Colon (tissue), 2 donors: ENCODE data around the gene ARHGAP22.

Experiments used
- FAIRE-seq: peaks from 2 replicates; lab custom pipeline; 2012; peaks lifted over from hg19 to GRCh38; lab: Jason Lieb, UNC
- donor health status: control.
- donor health status: control.

ARHGAP22 gene

GRCh38 chr10:48582970-48583369 lies 21.9 kb downstream of the ARHGAP22 start:
- no peak for FAIRE-seq

DNA sequence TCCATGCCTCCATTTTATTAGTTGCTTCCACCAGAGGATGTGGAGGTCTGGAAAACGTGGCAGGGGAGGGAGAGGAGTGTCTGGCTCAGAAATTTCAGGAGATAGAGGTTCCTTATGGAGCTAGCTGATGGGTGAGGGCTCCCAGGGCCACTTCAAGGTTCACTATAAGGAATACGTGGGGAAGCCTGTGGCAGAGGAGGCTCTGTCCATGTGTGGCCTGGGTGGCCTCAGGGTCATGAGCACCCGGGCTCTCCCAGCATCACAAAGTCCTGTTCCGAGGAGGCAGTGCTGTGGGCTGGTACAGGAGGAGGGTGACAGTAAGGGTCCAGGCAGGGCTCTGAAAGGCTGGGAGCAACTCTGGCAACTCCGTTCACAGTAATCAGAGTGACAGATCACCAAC lies 24.6 kb downstream of the ARHGAP22 start:
- no peak for FAIRE-seq

GRCh38 chr10:48579251-48579960 lies 25.5 kb downstream of the ARHGAP22 start:
- FAIRE-seq = no peak

GRCh38 chr10:48577158-48577557 lies 27.7 kb downstream of the ARHGAP22 start:
- no peak for FAIRE-seq

DNA sequence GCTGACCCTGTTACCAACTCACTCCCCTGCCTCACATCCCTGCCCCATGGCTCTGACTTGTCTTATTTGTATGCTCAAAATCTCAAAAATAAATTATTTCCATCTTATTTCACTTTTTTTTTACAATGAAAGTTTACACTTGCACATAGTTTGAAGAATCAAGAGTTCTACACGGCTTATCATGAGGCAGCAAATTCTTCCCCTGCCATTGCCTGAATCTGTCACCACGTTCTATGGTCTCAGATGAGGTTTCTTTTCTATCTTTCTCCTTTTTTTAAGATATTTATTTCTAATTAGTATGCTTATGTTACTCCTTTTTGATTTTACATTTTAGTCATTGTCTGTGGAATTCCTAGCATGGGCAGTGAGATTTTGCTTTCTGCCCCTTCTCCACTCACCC lies 28.4 kb downstream of the ARHGAP22 start:
- FAIRE-seq = no peak

DNA sequence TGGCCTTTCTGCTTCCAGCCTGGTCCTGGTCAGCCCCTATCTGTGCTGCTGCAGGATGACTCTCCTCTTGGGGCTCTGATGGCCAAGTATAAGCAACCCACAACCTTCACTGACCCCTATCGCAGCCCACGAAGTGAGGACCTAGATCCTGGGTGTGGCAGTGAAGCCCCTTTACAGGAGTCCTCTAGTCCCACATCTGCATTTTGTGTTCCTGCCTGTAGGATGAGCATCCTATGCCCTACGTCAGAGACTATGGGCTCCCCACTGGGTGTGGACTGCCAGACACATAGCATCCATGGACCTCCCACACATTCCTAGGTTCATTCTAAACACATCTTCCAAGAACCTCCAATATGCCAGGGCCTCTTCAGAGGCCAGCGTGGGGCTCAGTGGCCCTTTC lies 29.0 kb downstream of the ARHGAP22 start:
- no peak for FAIRE-seq

DNA sequence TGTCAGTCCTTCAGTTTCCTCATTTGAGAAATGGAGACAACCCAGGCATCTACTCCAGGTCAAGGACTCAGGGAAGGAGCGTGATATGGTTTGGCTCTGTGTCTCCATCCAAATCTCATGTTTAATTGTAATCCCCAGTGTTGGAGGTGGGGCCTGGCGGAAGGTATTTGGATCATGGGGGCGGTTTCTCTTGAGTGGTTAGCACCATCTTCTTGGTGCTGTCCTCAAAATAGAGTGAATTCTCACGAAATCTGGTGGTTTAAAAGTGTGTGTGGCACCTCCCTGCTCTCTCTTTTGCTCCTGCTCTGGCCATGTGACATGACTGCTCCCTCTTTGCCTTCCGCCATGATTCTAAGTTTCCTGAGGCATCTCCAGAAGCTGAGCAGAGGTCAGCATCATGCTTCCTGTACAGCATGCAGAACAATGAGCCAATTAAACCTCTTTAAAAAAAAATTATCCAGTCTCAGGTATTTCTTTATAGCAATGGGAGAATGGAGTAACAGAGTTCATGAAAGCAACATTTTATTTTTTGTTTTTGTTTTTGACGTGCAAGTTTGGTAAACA lies 30.0 kb downstream of the ARHGAP22 start:
- no peak for FAIRE-seq

DNA sequence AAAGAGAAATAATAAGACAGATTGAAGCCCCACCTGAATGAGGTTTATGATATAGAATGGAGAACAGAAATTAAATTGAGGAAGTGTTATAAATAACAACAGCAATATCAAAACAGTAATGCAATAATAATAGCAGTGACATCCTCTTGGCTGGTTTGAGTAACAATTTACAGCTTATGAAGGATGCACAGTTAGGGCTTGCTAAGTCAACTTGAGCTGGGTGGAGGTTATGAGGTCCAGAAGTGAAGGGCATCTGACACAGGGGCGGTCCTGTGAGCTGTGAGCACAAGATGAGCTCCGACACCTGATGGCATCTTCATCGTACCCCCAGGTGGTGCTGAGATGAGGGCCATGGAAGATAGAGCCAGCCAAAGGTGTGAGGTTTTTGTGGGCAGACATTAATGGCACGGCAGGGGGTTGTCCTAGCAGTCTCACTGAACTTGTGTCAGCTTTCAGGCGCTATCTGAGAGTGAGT lies 30.5 kb downstream of the ARHGAP22 start:
- no peak for FAIRE-seq

DNA sequence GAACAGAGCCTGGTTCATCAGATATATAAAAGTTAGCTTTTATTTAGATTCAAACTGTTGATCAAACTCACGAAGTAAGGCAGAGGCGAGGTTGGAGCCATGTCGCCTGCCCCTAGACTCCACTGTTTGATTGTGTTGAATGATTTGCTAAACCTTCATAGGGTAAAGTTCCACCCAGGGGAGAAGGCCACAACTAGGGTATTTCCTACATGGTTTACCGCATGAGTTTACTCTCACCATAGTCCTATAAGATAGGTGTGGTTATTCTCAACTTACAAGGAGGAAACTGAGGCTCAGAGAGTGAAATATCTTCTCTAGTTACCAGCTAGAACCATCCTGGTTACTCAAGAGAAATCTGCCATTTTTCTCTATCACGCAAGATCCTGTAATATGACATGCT lies 31.8 kb downstream of the ARHGAP22 start:
- no peak for FAIRE-seq

DNA sequence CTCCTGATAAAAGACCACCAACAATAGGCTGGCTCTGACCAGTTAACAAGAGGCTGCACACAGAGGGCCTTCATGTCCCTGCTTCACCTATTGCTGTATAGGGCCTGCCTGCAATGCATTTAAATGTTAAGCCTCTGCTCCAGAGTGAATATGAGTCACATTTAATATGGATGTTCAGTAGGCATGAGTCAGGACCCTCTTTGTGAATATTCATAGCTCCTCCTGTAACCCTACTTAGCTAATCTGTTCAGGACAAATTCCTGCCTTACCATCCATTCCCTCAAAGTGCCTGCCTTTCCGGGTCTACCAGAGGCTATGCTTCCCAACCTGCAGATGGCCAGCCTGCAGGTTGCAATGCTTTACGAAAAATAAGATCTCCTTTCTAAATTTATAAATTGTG lies 32.5 kb downstream of the ARHGAP22 start:
- no peak for FAIRE-seq

- FAIRE-seq = no peak
These were observed 36.3 kb downstream of the ARHGAP22 start for GRCh38 chr10:48568546-48568945.

- no peak for FAIRE-seq
These were observed 36.7 kb downstream of the ARHGAP22 start for GRCh38 chr10:48568131-48568530.

- no peak for FAIRE-seq
These were observed 37.5 kb downstream of the ARHGAP22 start for GRCh38 chr10:48567346-48567745.

- no peak for FAIRE-seq
These were observed 40.3 kb downstream of the ARHGAP22 start for GRCh38 chr10:48564466-48565160.

- no peak for FAIRE-seq
These were observed 47.3 kb downstream of the ARHGAP22 start for GRCh38 chr10:48557511-48558123.

- FAIRE-seq = no peak
These were observed 48.2 kb downstream of the ARHGAP22 start for GRCh38 chr10:48556713-48557112.

GRCh38 chr10:48556065-48556464 lies 48.8 kb downstream of the ARHGAP22 start:
- no peak for FAIRE-seq

DNA sequence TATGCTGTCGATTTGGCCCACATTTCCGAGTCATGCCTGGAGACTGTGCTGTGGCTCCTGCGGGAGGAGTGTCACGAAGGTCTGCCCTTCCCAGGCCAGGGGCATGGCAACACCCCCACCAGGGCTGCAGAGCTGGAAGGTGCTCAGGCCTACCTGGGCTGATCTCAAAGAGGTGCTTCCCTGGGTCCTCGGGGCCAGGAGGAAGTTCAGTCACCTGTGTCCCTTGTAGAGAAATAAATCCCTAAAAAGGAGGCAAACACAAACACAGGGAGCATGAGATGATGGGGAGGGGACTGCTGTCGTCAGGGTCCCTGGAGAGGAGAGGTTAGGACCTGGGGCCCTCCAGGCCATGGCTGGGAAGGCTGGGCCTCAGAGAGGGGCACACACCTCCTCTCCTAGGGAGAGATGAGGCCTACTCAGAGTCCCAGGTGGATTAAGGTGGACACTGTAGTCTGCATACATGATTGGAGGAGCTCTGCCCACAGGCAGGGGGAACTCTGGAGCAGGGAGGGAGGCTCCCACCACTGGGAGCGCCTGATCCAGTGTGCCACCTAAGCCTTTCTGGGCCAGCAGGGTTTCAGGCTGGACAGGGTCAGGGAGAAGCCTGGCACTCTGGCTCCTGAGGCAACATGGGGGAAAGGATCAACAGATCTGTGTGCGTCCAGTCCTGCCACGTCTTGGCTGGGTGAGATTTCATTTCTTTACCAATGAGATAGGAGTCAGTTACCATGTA lies 49.4 kb downstream of the ARHGAP22 start:
- no peak for FAIRE-seq

DNA sequence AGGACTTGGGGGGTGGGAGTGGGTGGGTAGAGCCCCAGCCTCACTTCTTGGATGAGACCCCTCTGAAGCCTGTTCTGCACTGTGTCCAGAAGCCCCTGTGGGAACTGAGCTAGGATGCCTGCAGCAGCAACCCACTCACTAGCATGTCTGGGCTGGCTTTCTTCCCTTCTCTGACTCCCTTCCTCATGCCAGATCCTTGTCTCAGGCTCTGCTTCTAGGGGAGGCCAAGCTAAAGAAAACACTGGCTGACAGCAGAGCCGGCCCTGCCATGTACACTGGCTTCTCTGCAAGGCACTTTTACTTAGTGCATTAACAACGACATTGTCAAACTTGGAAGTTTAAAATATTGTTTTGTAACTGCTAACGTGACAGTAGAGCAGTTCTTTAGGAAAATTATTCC lies 50.2 kb downstream of the ARHGAP22 start:
- no peak for FAIRE-seq

GRCh38 chr10:48554246-48554645 lies 50.6 kb downstream of the ARHGAP22 start:
- FAIRE-seq = no peak

GRCh38 chr10:48552946-48553564 lies 51.8 kb downstream of the ARHGAP22 start:
- FAIRE-seq = no peak
